ENCODE results near the gene SWSAP1.

SWSAP1 gene

DNA sequence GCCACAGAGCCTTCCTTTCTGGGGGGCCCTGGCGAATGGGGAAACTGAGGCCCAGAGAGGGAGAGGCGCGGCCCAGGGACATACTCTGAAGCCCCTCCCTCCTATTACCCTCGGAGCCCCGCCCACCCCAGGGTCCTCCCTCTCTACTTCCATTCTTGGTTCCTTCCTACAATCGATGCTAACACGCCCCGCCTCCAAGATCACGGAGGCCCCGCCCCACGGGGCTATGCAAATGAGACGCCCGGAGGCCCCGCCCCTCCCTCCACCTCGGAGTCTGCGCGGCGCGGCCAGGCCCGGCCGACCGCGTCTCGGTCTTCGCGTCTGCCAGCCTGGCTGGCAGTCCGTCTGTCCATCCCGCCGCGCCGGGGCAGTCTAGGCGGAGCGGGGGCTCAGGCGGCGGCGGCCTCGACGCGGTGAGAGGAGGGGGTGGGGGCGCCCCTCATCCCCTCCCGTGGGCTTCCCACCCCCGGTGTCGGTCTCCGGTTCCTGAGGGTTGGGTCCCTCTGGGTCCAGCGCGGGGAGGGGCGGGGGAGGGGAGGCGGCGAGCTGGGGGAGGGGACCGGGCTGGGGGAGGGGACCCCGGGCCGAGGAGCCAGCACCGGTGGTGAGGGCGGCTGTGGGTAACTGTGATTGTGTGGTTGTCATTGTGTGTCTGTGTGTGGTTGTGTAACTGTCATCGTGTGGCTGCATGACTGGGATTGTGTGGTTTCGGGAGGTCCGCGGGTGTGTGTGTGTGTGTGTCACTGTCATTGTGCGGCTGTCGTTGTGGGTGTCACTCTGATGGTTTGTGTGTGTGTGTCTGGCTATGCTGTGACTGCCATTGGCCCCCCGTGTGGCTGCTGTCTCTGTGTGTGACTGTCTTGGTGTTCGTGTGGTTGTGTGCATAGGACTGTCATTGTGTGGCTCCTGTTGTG, 19.0 kb upstream of the SWSAP1 start, which contains the start of gene PLPPR2:
PLPPR2 (plus strand) TSS at position 273 of the 914 bp plus-strand sequence. CDS start 2,242 bp downstream, outside the sequence.
- peak; percentile 89 for DNase-seq

DNA sequence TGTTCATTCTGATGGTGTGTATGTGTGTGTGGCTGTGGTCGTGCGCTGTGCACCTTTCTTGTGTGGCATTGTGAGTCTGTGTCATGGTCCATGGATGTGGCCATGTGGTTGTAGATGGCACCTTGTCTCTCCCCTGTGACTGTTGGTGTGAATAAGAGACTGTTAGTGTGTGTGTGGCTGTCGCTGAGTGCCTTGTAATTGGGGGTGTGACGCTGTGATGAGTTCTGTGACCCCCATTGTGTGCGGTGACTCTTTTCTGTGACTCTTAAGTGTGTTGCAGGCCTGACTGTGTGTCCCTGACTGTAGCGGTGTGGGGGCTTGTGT, 18.4 kb upstream of the SWSAP1 start:
- DNase-seq, result no peak

- no peak for DNase-seq
Observed at GRCh38 chr19:11356676-11357550, 17.6 kb upstream of the SWSAP1 start.

- no peak for DNase-seq
Observed at GRCh38 chr19:11359421-11359820, 15.0 kb upstream of the SWSAP1 start.

DNA sequence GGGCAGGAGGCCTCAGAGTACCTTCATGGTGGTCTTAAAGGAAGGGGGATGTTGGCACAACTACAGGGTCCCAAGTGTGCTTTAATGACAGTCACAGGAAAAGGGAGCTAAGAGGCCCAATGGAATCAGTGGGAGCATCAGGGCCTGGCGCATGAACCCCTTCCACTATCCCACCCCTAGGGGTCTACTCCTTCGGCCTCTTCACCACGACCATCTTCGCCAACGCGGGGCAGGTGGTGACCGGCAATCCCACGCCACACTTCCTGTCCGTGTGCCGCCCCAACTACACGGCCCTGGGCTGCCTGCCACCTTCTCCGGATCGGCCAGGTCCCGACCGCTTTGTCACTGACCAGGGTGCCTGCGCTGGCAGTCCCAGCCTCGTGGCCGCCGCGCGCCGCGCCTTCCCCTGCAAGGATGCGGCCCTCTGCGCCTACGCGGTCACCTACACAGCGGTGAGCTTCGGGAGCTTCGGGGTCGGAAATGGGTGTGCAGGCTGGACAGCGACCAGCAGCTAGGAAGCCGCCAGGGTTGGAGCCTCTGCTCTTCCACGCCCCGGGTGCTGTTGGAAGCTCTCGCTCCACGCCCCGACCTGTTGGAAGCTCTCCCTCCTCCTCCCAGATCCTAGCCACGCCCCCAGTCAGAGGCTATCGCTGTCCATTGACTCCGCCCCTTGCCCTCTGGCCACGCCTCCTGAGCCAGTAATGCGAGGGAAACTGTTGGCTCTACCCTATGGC, 13.3 kb upstream of the SWSAP1 start:
- no peak for DNase-seq

DNA sequence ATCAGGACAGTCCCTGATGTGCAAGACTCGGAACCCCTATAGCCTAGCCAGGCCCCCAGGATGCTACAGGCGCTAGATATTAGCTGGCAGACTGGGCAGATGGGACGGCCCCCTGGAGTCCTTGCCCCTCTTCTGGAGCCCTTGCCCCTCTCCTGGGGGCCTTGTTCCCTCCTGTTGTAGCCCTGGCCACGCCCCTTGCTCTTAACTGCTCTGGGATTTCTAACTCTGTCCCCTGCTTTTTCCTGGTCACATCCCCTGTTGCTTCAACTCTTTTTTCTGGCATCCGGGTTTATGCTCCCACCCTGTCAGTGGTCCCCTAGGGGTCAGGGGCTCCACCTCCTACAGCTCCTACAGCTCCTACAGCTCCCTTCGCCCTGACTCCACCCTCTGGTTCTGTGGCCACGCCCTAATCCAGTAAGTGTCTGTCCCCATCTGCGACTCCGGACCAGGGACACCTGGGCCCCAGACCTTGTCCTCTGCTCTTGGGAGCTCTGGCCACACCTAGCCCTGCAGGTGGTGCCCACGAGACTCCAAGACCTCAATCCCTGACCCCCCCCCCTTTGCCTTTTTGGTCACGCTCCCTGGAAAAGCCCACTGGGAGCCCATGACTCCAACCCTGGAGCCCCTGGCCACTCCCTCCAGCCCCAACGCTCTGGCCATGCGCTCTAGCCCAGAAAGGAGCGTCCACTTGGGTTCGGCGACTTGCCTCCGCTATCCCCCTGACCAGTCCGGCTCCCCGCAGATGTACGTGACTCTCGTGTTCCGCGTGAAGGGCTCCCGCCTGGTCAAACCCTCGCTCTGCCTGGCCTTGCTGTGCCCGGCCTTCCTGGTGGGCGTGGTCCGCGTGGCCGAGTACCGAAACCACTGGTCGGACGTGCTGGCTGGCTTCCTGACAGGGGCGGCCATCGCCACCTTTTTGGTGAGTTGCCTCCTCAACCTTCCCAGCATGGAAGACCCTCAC, 12.4 kb upstream of the SWSAP1 start:
- no peak for DNase-seq

DNA sequence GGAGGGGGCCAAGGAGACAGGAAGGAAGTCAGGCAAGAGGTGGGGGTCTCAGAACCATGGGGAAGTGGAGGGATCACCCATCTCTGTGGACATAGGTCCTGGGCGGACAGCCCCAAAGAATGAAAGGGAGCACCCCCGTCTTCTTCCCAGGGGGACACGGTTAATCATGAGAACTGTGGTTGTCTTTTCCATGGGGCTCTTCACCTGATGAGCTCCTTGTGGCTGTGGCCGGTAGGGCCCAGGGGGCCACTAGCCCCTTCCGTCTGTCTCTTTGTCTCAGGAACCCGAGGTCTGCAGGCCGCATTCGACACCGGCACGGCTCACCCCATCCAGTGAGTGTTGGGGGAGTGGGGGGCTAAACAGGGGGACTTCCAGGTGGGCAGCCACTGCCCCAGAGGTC, 10.6 kb upstream of the SWSAP1 start:
- no peak for DNase-seq

DNA sequence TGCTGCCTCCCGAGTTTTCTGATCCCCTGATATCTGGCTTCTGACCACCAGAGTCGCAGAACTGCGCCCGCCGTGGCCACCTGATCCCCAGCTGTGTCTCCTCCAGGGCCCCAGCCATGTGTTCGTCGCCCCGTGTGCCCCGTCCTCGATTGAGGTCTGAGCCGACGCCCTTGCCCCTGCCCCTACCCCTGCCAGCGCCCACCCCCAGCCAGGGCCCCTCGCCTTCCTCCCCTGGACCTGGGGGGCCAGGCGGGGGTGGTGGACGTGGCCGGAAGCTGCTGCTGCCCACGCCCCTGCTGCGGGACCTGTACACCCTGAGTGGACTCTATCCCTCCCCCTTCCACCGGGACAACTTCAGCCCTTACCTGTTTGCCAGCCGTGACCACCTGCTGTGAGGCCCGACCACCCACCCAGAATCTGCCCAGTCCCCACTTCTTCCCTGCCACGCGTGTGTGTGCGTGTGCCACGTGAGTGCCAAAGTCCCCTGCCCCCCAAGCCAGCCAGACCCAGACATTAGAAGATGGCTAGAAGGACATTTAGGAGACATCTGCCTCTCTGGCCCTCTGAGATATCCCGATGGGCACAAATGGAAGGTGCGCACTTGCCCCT, 10.1 kb upstream of the SWSAP1 start:
- DNase-seq, result no peak

DNA sequence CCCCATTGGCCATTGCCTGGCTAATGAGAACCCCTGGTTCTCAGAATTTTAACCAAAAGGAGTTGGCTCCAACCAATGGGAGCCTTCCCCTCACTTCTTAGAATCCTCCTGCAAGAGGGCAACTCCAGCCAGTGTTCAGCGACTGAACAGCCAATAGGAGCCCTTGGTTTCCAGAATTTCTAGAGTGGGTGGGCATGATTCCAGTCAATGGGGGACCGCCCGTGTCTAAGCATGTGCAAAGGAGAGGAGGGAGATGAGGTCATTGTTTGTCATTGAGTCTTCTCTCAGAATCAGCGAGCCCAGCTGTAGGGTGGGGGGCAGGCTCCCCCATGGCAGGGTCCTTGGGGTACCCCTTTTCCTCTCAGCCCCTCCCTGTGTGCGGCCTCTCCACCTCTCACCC, 9.5 kb upstream of the SWSAP1 start:
- DNase-seq, result no peak

- DNase-seq, result no peak
Observed at GRCh38 chr19:11365557-11366117, 8.8 kb upstream of the SWSAP1 start.

GRCh38 chr19:11367528-11367927, 6.9 kb upstream of the SWSAP1 start:
- no peak for DNase-seq

DNA sequence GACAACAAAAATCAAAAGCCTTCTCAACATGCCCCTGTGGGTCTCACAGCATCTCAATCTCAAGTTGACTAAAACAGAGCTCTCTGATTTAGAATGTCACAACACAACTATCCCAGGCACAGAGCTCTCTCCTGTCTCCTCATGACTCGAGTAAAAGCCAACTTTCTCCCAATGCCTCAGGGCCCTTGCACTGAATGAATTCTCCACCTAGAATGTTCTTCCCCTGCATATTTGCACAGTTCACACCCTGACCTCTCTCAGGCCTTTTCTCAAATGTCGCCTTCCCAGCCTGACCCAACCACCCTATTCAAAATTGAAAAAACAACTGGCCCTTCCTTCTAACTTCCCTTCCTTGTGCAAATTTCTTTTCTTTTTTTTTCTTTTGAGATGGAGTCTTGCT, 3.7 kb upstream of the SWSAP1 start:
- no peak for DNase-seq

GRCh38 chr19:11373166-11373884, 1.1 kb upstream of the SWSAP1 start:
- DNase-seq, result no peak

DNA sequence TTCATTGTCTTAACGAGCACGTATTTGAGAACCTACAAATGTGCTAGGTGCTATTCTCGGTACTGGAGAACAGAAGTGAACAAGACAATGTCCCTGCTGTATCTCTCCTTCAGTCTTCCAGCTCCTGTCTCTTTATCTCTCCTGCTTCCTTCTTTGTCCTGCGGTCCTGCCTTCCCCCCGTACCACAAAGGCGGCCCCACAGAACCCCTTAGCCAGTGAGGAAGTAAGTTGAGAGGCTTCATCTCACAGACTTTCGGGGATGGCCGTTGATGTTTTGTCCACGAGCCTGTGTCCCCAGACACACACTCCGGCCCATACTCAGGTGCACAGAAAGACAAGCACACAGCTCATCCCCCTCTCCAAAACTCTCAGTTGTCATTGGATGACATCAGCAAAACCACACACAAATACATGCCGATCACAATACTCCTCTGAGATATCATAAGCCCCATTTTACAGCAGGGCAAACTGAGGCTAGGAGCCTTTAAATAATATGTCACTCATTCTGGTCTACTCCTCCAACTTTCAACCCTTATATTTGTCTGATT, 507 bp upstream of the SWSAP1 start:
- DNase-seq, result no peak

DNA sequence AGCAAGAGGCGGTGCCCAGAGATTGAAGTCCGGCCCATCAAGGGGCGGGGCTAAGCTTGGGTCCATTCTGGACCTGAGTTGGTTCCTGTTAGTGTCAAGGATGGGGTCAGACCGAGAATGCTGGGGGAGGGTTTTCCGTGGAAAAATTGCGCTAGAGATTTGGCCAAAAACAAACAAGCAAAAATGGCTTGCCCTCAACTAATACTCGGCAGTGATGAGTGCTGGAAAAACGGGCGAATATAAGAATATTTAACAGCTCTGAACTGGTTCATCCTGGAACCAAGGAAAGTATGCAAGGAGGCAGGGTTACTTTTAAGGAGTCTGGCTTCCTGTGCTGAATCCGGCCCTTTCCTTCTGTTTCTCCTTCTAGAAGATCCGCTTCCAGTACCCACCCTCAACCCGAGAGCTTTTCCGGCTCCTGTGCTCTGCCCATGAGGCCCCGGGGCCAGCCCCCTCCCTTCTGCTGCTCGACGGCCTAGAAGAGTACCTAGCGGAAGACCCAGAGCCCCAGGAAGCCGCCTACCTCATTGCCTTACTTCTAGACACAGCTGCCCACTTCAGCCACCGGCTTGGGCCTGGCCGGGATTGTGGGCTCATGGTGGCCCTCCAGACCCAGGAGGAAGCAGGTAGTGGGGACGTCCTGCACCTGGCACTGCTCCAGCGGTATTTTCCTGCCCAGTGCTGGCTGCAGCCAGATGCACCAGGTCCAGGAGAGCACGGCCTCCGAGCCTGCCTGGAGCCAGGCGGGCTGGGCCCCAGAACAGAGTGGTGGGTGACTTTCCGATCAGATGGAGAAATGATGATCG, 880 bp downstream of the SWSAP1 start:
- DNase-seq, result peak; percentile 74

- DNase-seq, result no peak
Observed at GRCh38 chr19:11377237-11377636, 2.8 kb downstream of the SWSAP1 start.

DNA sequence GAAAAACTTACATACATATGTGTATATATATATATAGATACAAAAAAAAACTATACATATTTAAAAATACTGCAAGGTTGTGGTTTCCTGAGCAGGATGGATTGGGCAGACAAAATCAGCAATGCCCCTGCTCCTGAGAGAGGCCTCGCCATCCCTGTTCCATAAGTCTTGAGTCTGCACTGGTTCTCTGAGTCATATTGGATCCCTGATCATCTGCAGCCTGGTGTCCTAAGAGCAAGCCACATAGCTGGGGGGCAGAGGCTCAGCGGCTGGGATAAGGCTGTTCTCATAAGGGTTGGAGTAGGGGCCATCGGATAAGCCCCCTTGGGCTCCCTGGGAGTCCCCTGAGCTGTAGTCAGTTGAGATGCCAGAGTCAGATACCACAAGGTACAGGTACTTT, 3.3 kb downstream of the SWSAP1 start:
- DNase-seq, result no peak

GRCh38 chr19:11378319-11379189, 4.1 kb downstream of the SWSAP1 start:
- no peak for DNase-seq
